NCI-H69 (cell line): ENCODE measurements around the gene GHR.

Experiments
- DNase-seq: peaks from one replicate; lab custom pipeline; 2025; lab: John Stamatoyannopoulos, UW

GHR gene

GRCh38 chr5:42516282-42517042 is 93.2 kb downstream of the GHR start:
- no peak for DNase-seq

DNA sequence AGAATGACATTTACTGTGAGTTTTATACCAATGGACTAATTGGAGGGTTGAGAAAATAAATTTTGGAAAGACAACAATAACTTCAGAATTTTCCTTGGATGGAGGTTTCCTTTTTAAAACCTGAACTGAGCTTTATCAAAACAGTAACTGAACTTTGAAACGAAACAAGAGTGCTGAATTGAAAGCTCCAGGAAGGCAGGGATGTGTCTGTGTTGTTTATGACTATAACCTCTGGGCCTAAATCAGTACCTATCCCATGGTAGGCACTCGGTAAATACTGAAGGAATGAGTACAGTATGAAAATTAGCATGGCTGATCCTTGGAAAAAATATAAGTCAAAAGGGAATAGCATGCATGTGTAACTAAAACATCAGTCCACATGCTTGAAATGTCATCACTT is 93.9 kb downstream of the GHR start:
- DNase-seq = no peak

DNA sequence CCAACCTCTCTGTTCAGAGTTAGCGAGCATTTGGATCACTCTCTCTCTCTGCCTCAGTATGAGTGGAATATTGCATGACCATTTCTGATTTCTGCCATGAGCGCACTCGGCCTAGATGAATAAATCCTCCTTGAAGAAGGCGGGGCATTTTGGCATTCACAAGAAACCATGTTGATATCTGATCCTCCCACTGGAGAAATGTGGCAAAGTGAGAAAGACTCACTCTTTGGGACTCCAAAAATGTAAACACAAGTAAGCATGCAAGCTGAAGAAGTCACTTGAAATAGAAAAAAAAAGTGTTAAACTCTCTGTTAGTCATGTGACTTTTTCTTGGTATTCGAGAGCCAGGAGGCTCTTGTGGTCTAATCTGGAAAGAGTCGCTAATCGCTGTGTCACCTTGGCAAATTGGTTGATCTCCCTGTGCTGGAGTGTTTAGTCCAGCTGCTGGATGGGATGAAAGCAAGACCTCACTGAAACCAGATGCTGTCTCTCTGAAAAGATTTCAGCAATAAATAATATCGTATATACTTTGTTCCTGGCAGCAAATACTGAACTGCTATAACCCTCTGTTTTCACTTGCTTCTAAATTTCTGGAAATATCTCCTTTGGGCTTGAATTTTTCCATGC is 95.5 kb downstream of the GHR start:
- DNase-seq = no peak

DNA sequence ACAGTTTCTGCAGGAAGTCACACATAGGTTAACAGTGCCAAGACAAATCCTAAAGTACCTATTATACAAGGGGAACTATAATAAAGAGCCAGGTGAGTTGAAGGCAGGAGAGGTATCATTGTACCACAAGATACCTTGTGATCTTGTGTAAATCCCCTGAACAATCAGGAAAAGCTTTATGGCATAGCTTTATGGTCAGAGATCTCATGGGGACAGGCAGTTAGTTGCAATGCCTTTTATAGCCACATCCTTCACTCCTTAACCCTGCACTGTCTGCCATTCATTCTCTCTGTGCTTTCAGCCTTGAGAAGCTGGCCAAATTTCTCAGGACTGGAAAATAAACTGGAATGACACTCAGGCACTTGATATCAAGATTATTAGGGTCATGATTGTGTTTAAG is 97.0 kb downstream of the GHR start:
- DNase-seq = no peak

DNA sequence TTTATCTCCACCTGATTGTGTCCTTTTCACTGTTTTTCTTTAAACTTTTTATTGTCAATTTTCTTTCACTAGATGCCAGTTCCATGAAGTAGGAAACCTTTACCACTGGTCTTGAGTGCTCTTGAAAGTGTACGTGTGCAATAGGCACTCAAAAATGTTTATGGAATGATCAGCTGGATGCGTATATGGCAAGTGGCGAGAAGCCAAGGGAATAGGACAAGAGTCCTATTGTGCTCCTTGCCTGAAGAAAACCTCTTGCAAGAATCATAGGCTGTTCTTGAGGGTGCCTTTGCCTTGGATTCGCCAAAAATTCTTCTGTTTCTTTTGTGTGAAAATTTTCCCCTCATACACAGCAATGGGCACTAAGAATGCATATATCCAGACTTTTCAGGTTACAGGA is 97.7 kb downstream of the GHR start:
- DNase-seq = no peak

GRCh38 chr5:42521406-42521805 is 98.2 kb downstream of the GHR start:
- DNase-seq = no peak

DNA sequence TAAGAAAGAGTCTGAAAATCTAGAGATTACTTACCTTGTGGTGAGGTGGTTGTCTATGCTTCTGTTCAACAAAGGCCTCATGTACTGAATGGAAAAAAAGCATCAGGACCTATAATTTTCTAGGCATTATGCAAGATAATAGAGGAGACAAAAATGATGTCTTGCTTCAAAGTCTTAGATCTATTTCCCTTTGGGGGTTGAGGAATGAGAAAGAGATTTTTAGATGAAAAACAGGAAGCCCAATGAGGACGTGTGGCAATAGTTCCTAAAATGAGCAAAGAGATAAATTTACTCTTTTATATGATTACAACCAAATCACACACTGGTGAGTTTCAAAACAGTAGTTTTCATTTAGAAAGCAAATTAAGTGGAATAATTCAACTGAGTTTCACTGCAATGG is 99.5 kb downstream of the GHR start:
- no peak for DNase-seq

DNA sequence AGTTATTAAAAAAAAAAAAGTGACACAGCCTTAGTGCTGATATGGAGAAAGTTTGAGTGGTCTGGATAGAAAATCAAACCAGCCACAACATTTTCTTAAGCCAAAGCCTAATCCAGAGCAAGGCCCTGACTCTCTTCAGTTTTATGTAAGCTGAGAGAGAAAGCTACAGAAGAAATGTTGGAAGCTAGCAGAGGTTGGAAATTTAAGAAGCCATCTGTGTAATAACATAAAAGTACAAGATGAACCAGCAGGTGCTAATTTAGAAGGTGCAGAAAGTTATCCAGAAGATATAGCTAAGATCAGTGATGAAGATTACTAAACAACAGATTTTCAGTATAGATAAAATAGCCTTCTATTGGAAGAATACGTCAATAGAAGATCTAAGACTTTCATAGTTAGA is 102.9 kb downstream of the GHR start:
- DNase-seq = no peak

GRCh38 chr5:42531611-42532010 is 108.4 kb downstream of the GHR start:
- DNase-seq = no peak

GRCh38 chr5:42542106-42542505 is 118.9 kb downstream of the GHR start:
- no peak for DNase-seq

DNA sequence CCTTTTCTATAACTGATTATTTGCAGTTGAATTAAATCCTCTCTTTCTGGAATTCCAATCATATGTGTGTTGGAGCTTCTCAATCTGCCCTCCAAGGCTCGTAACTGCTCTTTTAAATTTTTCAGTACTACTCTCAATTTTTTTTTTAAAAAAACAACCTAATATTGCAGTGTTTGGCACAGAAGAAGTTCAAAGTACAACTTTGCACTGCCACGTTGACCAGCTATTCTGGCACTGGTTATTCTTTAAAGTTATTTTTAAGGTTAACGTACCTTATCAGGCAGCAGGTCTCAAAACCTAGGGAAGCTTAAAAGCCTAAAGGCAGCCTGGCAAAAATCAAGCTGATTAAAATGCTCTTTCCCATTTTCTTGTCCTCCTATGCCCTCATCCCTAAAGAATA is 120.5 kb downstream of the GHR start:
- no peak for DNase-seq

- DNase-seq = no peak
Measured at GRCh38 chr5:42545038-42545437, 121.8 kb downstream of the GHR start.

GRCh38 chr5:42547141-42547540 is 123.9 kb downstream of the GHR start:
- no peak for DNase-seq

DNA sequence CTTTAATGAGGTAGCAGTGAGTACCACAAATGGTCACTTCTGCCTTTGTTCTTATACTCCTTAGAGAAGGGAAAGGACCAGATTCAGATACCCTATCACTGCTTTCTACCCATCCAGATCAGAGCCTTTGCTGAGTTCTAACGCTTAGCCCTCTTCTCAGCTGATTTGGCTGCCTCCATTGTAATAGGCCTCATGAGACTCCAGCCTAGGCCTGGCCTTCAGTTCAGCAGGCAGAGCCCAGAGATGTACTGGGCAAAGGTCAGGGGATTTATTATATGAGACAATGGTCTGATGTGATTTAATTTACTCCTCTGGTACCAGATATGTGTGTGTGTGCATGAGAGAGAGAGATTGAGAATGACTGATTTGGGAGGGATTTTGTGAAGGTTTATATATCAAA is 124.7 kb downstream of the GHR start:
- DNase-seq = no peak

DNA sequence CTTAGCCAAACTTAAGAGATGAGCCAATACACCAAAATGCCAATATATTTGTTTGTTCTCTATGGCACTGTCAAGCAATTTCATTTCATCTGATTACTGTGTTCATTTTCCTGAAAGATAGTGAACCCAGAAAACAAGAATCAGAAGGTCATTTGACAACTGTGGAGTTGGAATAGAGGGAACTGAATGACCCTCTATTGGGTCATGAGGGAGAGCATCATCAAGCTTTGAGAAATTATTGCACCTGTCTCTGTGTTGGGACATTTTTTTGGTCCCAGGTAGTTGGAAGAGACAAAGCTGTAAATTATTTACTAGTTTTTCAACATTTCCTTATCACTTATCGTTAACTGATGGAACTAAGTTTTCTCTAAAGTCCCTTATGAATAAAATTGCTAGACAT is 129.4 kb downstream of the GHR start:
- no peak for DNase-seq

DNA sequence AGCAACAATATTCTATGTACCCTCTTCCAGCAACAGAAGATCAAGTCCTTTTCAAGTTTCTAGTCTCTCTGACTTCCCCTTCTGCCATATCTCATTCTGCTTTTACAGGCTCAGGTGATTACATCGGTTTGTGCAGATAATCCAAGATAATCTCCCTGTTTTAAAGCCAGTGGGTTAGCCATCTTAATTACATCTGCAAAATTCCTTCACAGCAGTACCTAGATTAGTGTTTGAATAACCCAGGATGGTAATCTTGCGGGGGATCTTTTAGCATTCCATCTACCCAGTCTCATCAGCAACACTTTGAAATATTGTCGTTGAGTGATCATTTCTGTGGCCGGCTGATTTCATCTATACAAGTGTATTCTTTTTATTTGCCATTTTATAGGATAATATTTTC is 130.2 kb downstream of the GHR start:
- DNase-seq = no peak

DNA sequence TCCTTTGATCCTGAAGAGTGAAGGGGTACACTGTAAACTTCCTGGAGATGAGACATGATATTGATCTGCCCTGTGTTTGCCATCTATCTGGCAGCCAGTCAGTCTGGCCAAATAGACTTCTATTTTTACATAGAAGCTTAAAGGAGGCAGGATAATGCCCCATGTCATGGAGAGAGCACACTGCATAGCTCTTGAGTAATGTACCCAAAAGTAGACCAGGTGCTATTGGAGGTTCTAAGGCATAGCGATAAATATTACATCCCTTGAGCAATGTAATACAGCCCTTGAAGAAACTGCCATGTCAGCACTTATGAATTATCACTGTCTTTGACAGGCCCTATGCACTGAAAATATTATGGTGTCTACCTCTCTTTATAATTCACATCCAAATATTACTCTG is 131.8 kb downstream of the GHR start:
- no peak for DNase-seq

- no peak for DNase-seq
Measured at GRCh38 chr5:42555797-42556196, 132.6 kb downstream of the GHR start.

- no peak for DNase-seq
Measured at GRCh38 chr5:42557689-42558088, 134.4 kb downstream of the GHR start.

- DNase-seq = no peak
Measured at GRCh38 chr5:42561656-42562055, 138.4 kb downstream of the GHR start.

DNA sequence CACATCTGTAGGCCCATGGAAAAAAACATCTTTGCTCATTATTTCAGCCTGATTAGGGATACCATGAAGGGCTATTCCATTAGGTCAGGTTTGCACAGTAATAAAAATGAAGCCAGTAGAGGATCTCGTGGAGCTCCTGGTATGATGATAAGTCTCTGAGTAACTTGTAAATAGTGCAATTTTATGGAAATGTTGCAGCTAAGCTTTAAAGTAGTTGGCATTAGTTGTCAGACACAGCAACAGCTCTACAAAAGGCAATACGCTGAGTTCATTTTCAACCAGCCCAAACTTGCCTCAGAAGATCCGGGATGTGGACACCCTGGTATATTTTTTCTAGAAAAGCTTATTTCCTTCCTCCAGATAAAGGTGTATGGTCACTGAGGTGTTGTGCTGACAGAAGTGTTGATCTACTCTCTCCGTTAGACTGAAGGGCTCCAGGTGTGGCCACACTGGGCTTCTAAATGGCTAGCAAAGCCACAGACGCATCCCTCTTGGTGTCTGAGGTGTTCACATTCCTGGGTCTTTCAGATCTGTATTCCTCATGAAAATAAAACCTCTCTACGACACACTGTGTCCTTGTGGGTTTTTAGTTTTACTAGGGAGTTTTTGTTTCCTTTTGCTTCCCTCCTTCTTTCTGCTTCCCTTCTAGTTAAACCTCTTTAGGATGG is 141.6 kb downstream of the GHR start:
- DNase-seq = no peak

DNA sequence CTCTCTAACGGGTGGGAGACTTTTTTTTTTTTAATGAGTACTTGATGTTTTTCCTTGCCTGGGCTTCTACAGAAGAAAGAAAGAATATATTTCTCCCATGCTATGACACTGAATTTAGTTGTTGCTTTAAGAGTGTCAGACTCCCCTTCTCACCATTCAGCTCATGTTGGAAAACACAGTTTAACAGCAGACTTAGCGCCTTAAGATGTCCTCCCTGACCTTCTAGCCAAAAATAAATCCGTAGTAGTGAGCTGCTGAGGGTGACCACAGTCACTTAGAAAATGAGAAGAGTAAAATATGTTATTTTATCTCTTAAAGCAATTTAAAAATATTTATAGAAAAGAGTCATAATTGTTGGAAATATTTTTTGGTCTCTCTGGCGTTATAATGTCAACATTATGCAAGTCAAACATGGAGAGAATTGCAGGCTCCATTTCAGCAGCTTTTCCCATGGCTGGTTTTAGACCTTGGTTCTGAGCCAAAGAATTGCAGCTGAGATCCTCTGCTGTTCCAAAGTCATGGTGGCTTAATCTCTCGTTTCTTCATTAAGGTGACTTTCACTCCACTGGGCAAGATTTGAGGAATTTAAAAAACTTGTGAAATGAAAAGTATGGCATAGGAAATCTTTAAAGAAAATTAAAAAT is 143.5 kb downstream of the GHR start:
- DNase-seq = no peak

DNA sequence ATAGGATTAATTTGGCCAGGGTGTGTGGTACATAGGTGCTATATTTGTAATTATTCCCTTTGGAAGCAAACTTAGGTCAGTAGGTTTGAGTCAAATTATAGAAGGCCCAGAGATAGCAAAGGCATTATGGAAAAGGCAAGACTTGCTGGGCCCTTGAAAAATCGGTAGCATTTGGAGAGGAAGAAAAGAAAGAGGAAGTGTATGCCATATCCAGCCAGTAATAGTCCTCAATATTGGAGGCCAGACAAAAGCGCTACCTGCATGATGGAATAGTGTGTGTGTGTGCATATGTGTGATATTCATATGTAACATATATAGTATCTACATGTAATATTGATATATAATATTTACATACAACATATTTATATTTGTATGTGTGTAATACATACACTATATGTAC is 146.1 kb downstream of the GHR start:
- no peak for DNase-seq
